Fibroblast of villous mesenchyme (primary cell): ENCODE measurements around the gene GPATCH2. TPM values are rescaled to one million over a fixed set of nuclear protein-coding genes. Genes with fewer than 3 reads are reported as not detected.

Experiments
- DNase-seq: peaks from one replicate; pipeline ENCODE4 v3.0.0-alpha.2; 2010; ENCODE audit warnings: low read depth
- H3K4me3 ChIP-seq: 2 replicates; pipeline ENCODE4 v1.5.1; 2011; ENCODE audit warnings: low read depth, mild to moderate bottlenecking, low read length
- total RNA-seq: library from RNA; depleted of rRNA; stranded (reverse); fragments of >200 nt; gene quantifications from 2 replicates; pipeline ENCODE4 v1.2.3, GENCODE V29; 2012
- TF ChIP-seq, protein P1 (sequence below): IDR thresholded peaks from 2 replicates; pipeline ENCODE4 v1.5.1; 2012; ENCODE audit warnings: low read depth, mild to moderate bottlenecking, low read length; ENCODE audit not compliant: insufficient read depth

The GPATCH2 gene
- total RNA-seq, 1 donor: 28.1 TPM

- no peak overlapping the region for H3K4me3 ChIP-seq
- DNase-seq: no peak
- TF ChIP-seq, protein P1, sequence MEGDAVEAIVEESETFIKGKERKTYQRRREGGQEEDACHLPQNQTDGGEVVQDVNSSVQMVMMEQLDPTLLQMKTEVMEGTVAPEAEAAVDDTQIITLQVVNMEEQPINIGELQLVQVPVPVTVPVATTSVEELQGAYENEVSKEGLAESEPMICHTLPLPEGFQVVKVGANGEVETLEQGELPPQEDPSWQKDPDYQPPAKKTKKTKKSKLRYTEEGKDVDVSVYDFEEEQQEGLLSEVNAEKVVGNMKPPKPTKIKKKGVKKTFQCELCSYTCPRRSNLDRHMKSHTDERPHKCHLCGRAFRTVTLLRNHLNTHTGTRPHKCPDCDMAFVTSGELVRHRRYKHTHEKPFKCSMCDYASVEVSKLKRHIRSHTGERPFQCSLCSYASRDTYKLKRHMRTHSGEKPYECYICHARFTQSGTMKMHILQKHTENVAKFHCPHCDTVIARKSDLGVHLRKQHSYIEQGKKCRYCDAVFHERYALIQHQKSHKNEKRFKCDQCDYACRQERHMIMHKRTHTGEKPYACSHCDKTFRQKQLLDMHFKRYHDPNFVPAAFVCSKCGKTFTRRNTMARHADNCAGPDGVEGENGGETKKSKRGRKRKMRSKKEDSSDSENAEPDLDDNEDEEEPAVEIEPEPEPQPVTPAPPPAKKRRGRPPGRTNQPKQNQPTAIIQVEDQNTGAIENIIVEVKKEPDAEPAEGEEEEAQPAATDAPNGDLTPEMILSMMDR: no peak
Observed at GRCh38 chr1:217437376-217437775, 193.5 kb downstream of the GPATCH2 start.

GRCh38 chr1:217435204-217435603 is 195.7 kb downstream of the GPATCH2 start:
- no peak for DNase-seq
- no peak overlapping the region for H3K4me3 ChIP-seq
- TF ChIP-seq, protein P1: no peak

DNA sequence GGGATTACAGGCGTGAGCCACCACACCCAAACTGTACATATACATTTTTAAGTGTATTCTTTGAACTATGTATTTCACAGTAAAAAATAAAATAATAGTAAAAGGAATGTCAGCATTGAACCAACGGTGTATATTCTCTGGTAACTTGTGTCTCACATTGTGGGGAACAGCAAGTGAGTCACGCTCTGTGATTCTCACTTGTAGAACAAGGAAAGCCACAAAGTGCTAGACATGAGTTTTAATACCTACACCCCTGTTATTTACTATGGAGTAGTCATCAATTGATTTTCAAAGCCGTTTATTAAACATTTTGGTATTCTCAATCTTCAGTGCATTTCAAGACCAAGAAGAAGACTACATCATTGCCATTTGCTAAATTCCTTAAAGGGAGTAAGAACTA is 197.2 kb downstream of the GPATCH2 start:
- TF ChIP-seq, protein P1: no peak
- H3K4me3 ChIP-seq: no peak overlapping the region
- DNase-seq: no peak

- H3K4me3 ChIP-seq: no peak overlapping the region
- DNase-seq: no peak
- TF ChIP-seq, protein P1: no peak
Observed at GRCh38 chr1:217432339-217432738, 198.6 kb downstream of the GPATCH2 start.

DNA sequence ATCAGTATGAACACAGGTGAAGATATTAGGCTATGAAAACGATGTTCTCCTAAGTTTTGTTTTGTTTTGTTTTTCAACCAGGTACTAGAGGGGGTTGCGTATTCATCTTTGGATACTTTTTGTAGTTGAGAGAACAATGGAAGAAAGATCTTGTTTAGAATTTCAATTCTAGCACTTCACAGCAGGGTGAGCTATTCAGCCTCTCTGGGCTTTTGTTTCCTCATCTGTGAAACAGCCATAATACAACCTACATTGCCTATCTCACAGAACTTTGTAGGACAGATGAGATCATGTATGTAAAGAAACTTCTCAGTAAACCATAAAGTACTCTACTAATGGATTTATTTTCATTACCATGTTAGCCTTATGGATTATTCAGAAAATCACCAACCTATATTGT is 199.5 kb downstream of the GPATCH2 start:
- no peak overlapping the region for H3K4me3 ChIP-seq
- TF ChIP-seq, protein P1: peak; percentile 26
- no peak for DNase-seq

GRCh38 chr1:217425422-217425821 is 205.5 kb downstream of the GPATCH2 start:
- TF ChIP-seq, protein P1: no peak
- peak; percentile 65 for DNase-seq

DNA sequence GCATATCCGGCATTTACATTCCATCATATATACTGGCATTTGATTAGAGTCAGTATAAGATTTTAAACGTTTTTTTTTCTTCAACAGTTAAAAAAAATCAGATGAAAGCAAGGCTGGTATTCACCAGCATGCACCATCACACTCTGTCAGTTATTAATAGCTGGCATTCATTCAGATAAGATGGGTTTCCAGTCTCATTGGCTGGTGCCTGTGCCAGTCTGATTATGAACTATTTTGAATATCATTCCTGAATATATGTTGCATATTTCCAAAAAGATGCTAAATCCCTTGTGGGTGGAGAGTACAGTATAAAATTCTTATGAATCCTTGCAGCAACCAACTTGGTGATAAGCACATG is 211.7 kb downstream of the GPATCH2 start:
- TF ChIP-seq, protein P1: no peak

More at GRCh38 chr1:217425422-217425821, 205.5 kb downstream of the GPATCH2 start:
- no peak overlapping the region for H3K4me3 ChIP-seq

More for the DNA sequence above, 211.7 kb downstream of the GPATCH2 start:
- DNase-seq: no peak
- H3K4me3 ChIP-seq: no peak overlapping the region
